Measurements from ENCODE around the gene SERGEF. TPM values are rescaled to one million over a fixed set of nuclear protein-coding genes. Genes with fewer than 3 reads are reported as not detected.
A peak's percentile ranks its signal among the peaks of the same experiment; 100 is the strongest.
"Not testable (repeated sequence)": the region's sequence is repeated elsewhere in the genome, so short reads cannot be mapped to it uniquely, and the experiment has no call there.

SERGEF gene
- total RNA-seq, 2 donors from 2014 or later = 20.8 to 28.7 TPM

DNA sequence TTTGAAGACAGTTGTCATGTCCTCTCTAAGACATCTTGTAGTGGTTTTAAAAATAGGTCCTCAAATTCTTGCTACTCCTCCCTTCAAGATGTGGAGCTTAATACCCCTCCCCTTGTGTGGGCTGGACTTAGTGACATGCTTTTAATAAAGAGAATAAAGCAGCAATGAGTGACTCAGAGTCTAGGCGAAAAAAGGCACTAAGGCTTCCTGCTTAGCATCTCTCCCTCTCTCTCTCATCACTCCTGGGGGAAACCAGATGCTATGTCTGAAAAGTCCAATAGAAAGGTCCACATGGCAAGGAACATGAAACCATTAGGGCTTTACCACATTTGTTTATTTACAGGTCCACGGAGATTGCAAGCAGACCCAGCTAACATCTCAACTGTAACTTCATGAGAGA is 11.7 kb downstream of the SERGEF start:
- Histone ChIP-seq H3K27me3 (no peaks in the 10 kb centered on the region), H3K9me3 (no peaks in the 10 kb centered on the region), H3K4me3 (no peak overlapping the region), H3K36me3 (replicated peaks in 1 of 2; ENCODE audit: insufficient read depth in 1 of 2, low read depth in 2 of 2) (peaks cover 0 to 8% of the 10 kb centered on the region in 2 donors), H3K27ac (no peak overlapping the region), H3K4me1 (no peaks in the 10 kb centered on the region)
- 77 to 90% methylated on average over 2 of the region's 2 CpGs for WGBS, 2 donors
- DNase-seq (no peak), ATAC-seq (no peak)
- intact Hi-C loops (cut with DNase I) = no loop called here
- no peak for TF ChIP-seq POLR2A (IDR thresholded peaks at IDR 0.05)
- TF ChIP-seq, protein P1, sequence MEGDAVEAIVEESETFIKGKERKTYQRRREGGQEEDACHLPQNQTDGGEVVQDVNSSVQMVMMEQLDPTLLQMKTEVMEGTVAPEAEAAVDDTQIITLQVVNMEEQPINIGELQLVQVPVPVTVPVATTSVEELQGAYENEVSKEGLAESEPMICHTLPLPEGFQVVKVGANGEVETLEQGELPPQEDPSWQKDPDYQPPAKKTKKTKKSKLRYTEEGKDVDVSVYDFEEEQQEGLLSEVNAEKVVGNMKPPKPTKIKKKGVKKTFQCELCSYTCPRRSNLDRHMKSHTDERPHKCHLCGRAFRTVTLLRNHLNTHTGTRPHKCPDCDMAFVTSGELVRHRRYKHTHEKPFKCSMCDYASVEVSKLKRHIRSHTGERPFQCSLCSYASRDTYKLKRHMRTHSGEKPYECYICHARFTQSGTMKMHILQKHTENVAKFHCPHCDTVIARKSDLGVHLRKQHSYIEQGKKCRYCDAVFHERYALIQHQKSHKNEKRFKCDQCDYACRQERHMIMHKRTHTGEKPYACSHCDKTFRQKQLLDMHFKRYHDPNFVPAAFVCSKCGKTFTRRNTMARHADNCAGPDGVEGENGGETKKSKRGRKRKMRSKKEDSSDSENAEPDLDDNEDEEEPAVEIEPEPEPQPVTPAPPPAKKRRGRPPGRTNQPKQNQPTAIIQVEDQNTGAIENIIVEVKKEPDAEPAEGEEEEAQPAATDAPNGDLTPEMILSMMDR (IDR thresholded peaks at IDR 0.05) = no peak

DNA sequence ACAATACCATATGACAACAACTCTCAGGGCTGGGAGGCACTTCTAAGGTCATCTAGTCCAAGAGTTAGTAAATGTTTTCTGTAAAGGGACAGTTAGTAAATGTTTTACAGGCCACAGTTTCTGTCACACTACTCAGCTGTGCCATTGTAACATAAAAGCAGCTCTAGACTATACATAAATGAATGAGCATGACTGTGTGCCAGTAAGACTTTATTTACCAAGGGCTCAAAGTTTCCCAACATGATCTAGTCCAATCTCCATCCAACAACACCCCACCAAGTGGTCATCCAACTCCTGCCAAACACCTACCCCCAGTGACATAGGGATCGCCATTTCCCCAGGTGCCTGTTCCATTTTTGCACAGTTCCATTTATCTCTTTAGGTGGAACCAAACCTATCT is 12.1 kb downstream of the SERGEF start:
- no peak for TF ChIP-seq POLR2A (IDR thresholded peaks at IDR 0.05)
- TF ChIP-seq, protein P1 (IDR thresholded peaks at IDR 0.05) = no peak
- intact Hi-C loops (cut with DNase I) = no loop called here

DNA sequence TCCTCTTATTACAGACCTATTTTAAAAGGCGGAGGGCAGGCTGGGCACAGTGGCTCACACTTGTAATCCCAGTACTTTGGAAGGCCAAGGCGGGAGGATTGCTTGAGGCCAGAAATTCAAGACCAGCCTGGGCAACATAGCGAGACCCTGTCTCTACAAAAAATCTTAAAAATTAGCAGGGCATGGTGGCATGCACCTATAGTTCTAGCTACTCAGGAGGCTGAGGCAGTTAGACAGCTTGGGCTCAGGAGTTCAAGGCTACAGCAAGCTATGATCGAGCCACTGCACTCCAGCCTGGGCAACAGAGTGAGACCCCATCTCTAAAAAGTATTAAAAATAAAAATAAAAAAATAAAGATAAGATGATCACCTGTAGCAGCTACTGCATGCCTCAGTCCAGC is 12.7 kb downstream of the SERGEF start:
- H3K4me1 ChIP-seq; H3K4me3 ChIP-seq; ATAC-seq; H3K27ac ChIP-seq; DNase-seq; intact Hi-C loops (cut with DNase I); H3K9me3 ChIP-seq; H3K27me3 ChIP-seq: not testable (repeated sequence)
- H3K36me3 ChIP-seq (replicated peaks in 1 of 2; ENCODE audit: insufficient read depth in 1 of 2, low read depth in 2 of 2) = peaks cover 0 to 11% of the 10 kb centered on the region in 2 donors
- WGBS, 2 donors = 94 to 97% methylated on average over 4 of the region's 4 CpGs

More for the DNA sequence above, 12.1 kb downstream of the SERGEF start:
- WGBS, 2 donors = 100% methylated on average over 1 of the region's 1 CpG
- Histone ChIP-seq H3K27me3 (no peaks in the 10 kb centered on the region), H3K4me3 (no peak overlapping the region), H3K4me1 (no peaks in the 10 kb centered on the region), H3K36me3 (replicated peaks in 1 of 2; ENCODE audit: insufficient read depth in 1 of 2, low read depth in 2 of 2) (peaks cover 0 to 8% of the 10 kb centered on the region in 2 donors), H3K9me3 (no peaks in the 10 kb centered on the region), H3K27ac (no peak overlapping the region)
- ATAC-seq (no peak), DNase-seq (no peak)

DNA sequence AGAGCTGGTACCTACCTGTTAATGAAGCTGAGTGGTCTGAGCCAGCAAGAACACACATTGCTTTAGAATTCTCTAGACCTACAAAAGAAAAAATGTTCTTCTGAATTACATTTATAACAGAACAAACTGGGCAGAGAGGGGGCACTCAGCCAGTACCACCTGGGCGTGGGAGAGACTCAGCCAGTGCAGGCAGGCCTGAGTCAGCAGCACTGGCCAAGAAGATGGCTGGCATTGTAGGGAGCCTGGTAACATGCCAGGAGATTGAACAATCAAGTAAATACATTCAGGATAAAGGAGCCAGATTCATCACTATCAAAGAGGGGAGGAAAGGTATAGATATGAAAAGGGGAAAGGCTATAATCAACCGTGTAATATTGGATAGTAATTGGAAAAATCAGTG is 19.9 kb downstream of the SERGEF start:
- TF ChIP-seq, protein P1 (IDR thresholded peaks at IDR 0.05) = no peak
- no peak for TF ChIP-seq POLR2A (IDR thresholded peaks at IDR 0.05)
- Histone ChIP-seq H3K4me3 (no peak overlapping the region), H3K27me3 (no peaks in the 10 kb centered on the region), H3K9me3 (no peaks in the 10 kb centered on the region), H3K4me1 (no peaks in the 10 kb centered on the region), H3K27ac (no peak overlapping the region), H3K36me3 (replicated peaks in 1 of 2; ENCODE audit: insufficient read depth in 1 of 2, low read depth in 2 of 2) (peaks cover 0 to 6% of the 10 kb centered on the region in 2 donors)
- DNase-seq (peak in 3 of 4 donors; percentile 10 to 35 (median 18)), ATAC-seq (no peak)
- intact Hi-C loops (cut with DNase I) = no loop called here
- 39 to 48% methylated on average over 2 of the region's 2 CpGs for WGBS, 2 donors

DNA sequence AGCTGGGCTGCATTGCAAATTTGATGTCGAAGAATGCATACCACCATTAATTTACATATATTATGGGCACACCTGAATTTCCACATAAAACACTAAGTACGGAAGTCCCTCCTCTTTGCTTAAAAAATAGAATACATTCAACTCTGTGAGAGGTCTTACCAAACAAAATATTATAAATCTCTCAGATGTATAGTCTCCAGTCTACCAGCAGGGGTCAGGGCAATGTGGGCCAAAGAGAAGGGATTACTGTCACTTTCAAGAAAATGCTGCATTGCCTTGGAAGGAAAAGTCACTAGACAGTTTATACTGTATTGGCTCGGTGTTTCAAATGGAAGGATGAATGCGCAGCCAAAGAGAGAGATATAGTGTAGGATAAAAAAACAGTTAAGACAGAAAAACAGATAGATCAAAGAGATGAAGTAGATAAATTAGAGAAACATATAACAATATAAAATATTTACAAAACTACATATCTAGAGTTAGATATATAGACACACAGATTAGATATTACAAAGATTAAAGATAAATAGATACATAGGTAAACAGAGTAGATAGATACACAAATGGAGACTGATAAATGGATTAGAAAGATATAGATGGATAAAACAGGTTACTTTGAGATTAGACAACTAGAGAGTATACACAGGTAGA is 20.9 kb downstream of the SERGEF start:
- ATAC-seq = peak; percentile 75
- intact Hi-C loops (cut with DNase I) = no loop called here
- DNase-seq = peak; percentile 44 to 57 (median 48)
- TF ChIP-seq POLR2A (IDR thresholded peaks at IDR 0.05) = no peak
- TF ChIP-seq, protein P1 (IDR thresholded peaks at IDR 0.05) = peak; percentile 55 to 82 (median 75)
- peaks cover 0 to 6% of the 10 kb centered on the region in 2 donors for H3K36me3 ChIP-seq (replicated peaks in 1 of 2; ENCODE audit: insufficient read depth in 1 of 2, low read depth in 2 of 2)
- WGBS, 2 donors = 36 to 41% methylated on average over 4 of the region's 4 CpGs
- H3K27me3 ChIP-seq = no peaks in the 10 kb centered on the region
- no peak overlapping the region for H3K4me3 ChIP-seq
- no peaks in the 10 kb centered on the region for H3K4me1 ChIP-seq
- no peaks in the 10 kb centered on the region for H3K9me3 ChIP-seq
- H3K27ac ChIP-seq = no peak overlapping the region

All from body of pancreas (tissue), 4 donors.